Measurements from ENCODE around the gene KCNJ4.
"Not testable (repeated sequence)": the region's sequence is repeated elsewhere in the genome, so short reads cannot be mapped to it uniquely, and the experiment has no call there.

Gene KCNJ4

GRCh38 chr22:38412435-38413084 is 42.4 kb downstream of the KCNJ4 start:
- no peak for DNase-seq (ENCODE audit: low read depth)

GRCh38 chr22:38411016-38411415 is 44.0 kb downstream of the KCNJ4 start:
- no peak for DNase-seq (ENCODE audit: low read depth)

GRCh38 chr22:38409916-38410315 is 45.1 kb downstream of the KCNJ4 start:
- not testable (repeated sequence) for DNase-seq (ENCODE audit: low read depth)

GRCh38 chr22:38406617-38407016 is 48.4 kb downstream of the KCNJ4 start:
- DNase-seq (ENCODE audit: low read depth), result no peak

- DNase-seq (ENCODE audit: low read depth), result no peak
Observed at GRCh38 chr22:38404419-38404818, 50.6 kb downstream of the KCNJ4 start.

GRCh38 chr22:38403812-38404211 is 51.2 kb downstream of the KCNJ4 start:
- no peak for DNase-seq (ENCODE audit: low read depth)

- no peak for DNase-seq (ENCODE audit: low read depth)
Observed at GRCh38 chr22:38402204-38402603, 52.8 kb downstream of the KCNJ4 start.

- no peak for DNase-seq (ENCODE audit: low read depth)
Observed at GRCh38 chr22:38401336-38402084, 53.5 kb downstream of the KCNJ4 start.

- DNase-seq (ENCODE audit: low read depth), result not testable (repeated sequence)
Observed at GRCh38 chr22:38400256-38400655, 54.7 kb downstream of the KCNJ4 start.

GRCh38 chr22:38398609-38399461 is 56.2 kb downstream of the KCNJ4 start:
- DNase-seq (ENCODE audit: low read depth), result peak; percentile 58

GRCh38 chr22:38398181-38398608 is 56.8 kb downstream of the KCNJ4 start:
- not testable (repeated sequence) for DNase-seq (ENCODE audit: low read depth)

- no peak for DNase-seq (ENCODE audit: low read depth)
Observed at GRCh38 chr22:38397189-38398085, 57.6 kb downstream of the KCNJ4 start.

GRCh38 chr22:38396440-38397069 is 58.4 kb downstream of the KCNJ4 start:
- not testable (repeated sequence) for DNase-seq (ENCODE audit: low read depth)

GRCh38 chr22:38395944-38396343 is 59.1 kb downstream of the KCNJ4 start:
- DNase-seq (ENCODE audit: low read depth), result not testable (repeated sequence)

- DNase-seq (ENCODE audit: low read depth), result not testable (repeated sequence)
Observed at GRCh38 chr22:38394929-38395624, 59.9 kb downstream of the KCNJ4 start.

- not testable (repeated sequence) for DNase-seq (ENCODE audit: low read depth)
Observed at GRCh38 chr22:38389428-38389818, 65.6 kb downstream of the KCNJ4 start.

- DNase-seq (ENCODE audit: low read depth), result not testable (repeated sequence)
Observed at GRCh38 chr22:38388506-38389427, 66.2 kb downstream of the KCNJ4 start.

GRCh38 chr22:38386918-38387317 is 68.1 kb downstream of the KCNJ4 start:
- not testable (repeated sequence) for DNase-seq (ENCODE audit: low read depth)

- no peak for DNase-seq (ENCODE audit: low read depth)
Observed at GRCh38 chr22:38383417-38383816, 71.6 kb downstream of the KCNJ4 start.

Data from amniotic epithelial cell (primary cell).